NCI-H2107 (cell line): ENCODE results near the gene CNTN1.

Experiments
- DNase-seq: peaks from one replicate; lab custom pipeline; 2025; lab: John Stamatoyannopoulos, UW

The CNTN1 gene

DNA sequence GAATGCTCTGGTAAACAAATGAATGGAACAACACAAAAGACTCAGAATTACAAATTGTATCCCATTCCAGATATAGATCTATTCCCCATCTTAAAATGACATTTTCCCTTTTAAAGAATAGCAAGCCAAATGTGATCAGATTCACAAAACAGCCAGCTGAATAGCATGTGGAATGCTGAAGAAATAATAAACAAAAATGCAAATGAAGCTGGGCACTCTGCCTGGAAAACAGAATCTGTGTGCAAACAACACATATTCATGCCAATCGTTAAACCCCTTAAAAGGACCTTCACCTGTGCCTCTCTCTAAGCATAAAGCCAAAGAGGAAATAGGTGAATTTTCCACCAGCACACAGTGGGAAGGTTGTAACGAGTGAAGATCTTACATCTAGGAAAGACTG, 428.0 kb downstream of the CNTN1 start:
- DNase-seq, result no peak

DNA sequence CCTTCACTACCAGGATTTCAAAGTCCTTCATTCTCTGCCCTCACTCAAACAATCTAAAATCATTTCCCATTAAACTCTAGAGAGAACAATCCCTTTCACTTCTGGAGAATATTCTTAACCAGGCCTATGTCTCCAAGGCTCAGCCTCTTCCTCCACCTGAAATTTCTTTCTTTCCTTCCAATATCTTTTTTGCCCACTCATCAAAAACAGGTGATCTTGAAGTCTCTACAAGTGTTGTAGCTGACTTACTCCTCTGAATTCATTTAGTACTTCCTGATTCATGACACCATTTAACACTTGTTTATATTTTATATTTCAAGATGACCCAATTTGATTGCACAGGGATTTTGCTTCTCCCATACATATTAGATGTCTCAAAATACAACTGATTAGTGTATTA, 429.1 kb downstream of the CNTN1 start:
- no peak for DNase-seq
